ENCODE data around the gene AHCTF1. TPM values are rescaled to one million over a fixed set of nuclear protein-coding genes. Genes with fewer than 3 reads are reported as not detected.
"Not testable (repeated sequence)": the region's sequence is repeated elsewhere in the genome, so short reads cannot be mapped to it uniquely, and the experiment has no call there.

AHCTF1 gene
- total RNA-seq, 2 experiments from 2014 or later: 35.8 to 36.6 TPM

GRCh38 chr1:246901874-246902273 lies 29.9 kb downstream of the AHCTF1 start:
- peaks cover 38% of the 10 kb centered on the region for H3K36me3 Mint-ChIP-seq
- POLR2A ChIA-PET: no interaction called here
- H3K4me3 Mint-ChIP-seq: no peak overlapping the region

GRCh38 chr1:246897302-246897701 lies 34.4 kb downstream of the AHCTF1 start:
- Mint-ChIP-seq H3K4me3 (no peak overlapping the region), H3K36me3 (peaks cover 42% of the 10 kb centered on the region), H3K4me1 (no peaks in the 10 kb centered on the region), H3K27me3 (no peaks in the 10 kb centered on the region), H3K27ac (no peak overlapping the region), H3K9me3 (no peaks in the 10 kb centered on the region)
- ATAC-seq (ENCODE audit: low read depth) (no peak), DNase-seq (no peak)
- POLR2A ChIA-PET: no interaction called here

More at GRCh38 chr1:246901874-246902273, 29.9 kb downstream of the AHCTF1 start:
- DNase-seq (no peak), ATAC-seq (ENCODE audit: low read depth) (no peak)
- H3K27ac Mint-ChIP-seq: no peak overlapping the region
- no peaks in the 10 kb centered on the region for H3K27me3 Mint-ChIP-seq
- peaks cover 7% of the 10 kb centered on the region for H3K4me1 Mint-ChIP-seq
- no peaks in the 10 kb centered on the region for H3K9me3 Mint-ChIP-seq

GRCh38 chr1:246893191-246893939 lies 38.4 kb downstream of the AHCTF1 start:
- H3K27ac Mint-ChIP-seq: no peak overlapping the region
- no peaks in the 10 kb centered on the region for H3K4me1 Mint-ChIP-seq
- H3K36me3 Mint-ChIP-seq: peaks cover 37% of the 10 kb centered on the region
- ATAC-seq (ENCODE audit: low read depth) (no peak), DNase-seq (no peak)
- H3K27me3 Mint-ChIP-seq: no peaks in the 10 kb centered on the region
- no peaks in the 10 kb centered on the region for H3K9me3 Mint-ChIP-seq
- POLR2A ChIA-PET: no interaction called here
- H3K4me3 Mint-ChIP-seq: no peak overlapping the region

- Mint-ChIP-seq H3K9me3 (no peaks in the 10 kb centered on the region), H3K27me3 (no peaks in the 10 kb centered on the region), H3K27ac (no peak overlapping the region), H3K4me1 (no peaks in the 10 kb centered on the region), H3K4me3 (no peak overlapping the region), H3K36me3 (peaks cover 35% of the 10 kb centered on the region)
- DNase-seq: no peak
- POLR2A ChIA-PET: interaction anchor here (0.6 kb wide), 1 partner anchor 344 kb away, joined by 4 read pairs; no protein-coding TSS in a partner anchor
- no peak for ATAC-seq (ENCODE audit: low read depth)
These were observed 40.6 kb downstream of the AHCTF1 start for GRCh38 chr1:246891105-246891504.

GRCh38 chr1:246888522-246888921 lies 43.2 kb downstream of the AHCTF1 start:
- Mint-ChIP-seq H3K27ac (no peak overlapping the region), H3K4me1 (no peaks in the 10 kb centered on the region), H3K9me3 (no peaks in the 10 kb centered on the region), H3K4me3 (no peak overlapping the region), H3K27me3 (no peaks in the 10 kb centered on the region), H3K36me3 (peaks cover 25% of the 10 kb centered on the region)
- POLR2A ChIA-PET: no interaction called here
- no peak for DNase-seq
- no peak for ATAC-seq (ENCODE audit: low read depth)

- H3K27ac Mint-ChIP-seq; DNase-seq; POLR2A ChIA-PET; H3K27me3 Mint-ChIP-seq; H3K4me3 Mint-ChIP-seq; H3K9me3 Mint-ChIP-seq; ATAC-seq (ENCODE audit: low read depth); H3K4me1 Mint-ChIP-seq: not testable (repeated sequence)
- peaks cover 20% of the 10 kb centered on the region for H3K36me3 Mint-ChIP-seq
These were observed 46.4 kb downstream of the AHCTF1 start for GRCh38 chr1:246885389-246885788.

- Mint-ChIP-seq H3K9me3 (no peaks in the 10 kb centered on the region), H3K36me3 (peaks cover 36% of the 10 kb centered on the region), H3K4me3 (no peak overlapping the region), H3K27ac (no peak overlapping the region), H3K4me1 (peaks cover 5% of the 10 kb centered on the region), H3K27me3 (no peaks in the 10 kb centered on the region)
- POLR2A ChIA-PET: no interaction called here
- no peak for DNase-seq
- ATAC-seq (ENCODE audit: low read depth): no peak
These were observed 53.2 kb downstream of the AHCTF1 start for GRCh38 chr1:246878551-246878950.

- Mint-ChIP-seq H3K27me3 (no peaks in the 10 kb centered on the region), H3K36me3 (peaks cover 45% of the 10 kb centered on the region), H3K4me3 (no peak overlapping the region), H3K27ac (no peak overlapping the region), H3K4me1 (peaks cover 6% of the 10 kb centered on the region), H3K9me3 (no peaks in the 10 kb centered on the region)
- ATAC-seq (ENCODE audit: low read depth) (no peak), DNase-seq (no peak)
- POLR2A ChIA-PET: no interaction called here
These were observed 55.3 kb downstream of the AHCTF1 start for GRCh38 chr1:246876431-246876830.

- Mint-ChIP-seq H3K27ac (no peak overlapping the region), H3K4me3 (no peak overlapping the region), H3K27me3 (no peaks in the 10 kb centered on the region), H3K36me3 (peaks cover 43% of the 10 kb centered on the region), H3K4me1 (peaks cover 6% of the 10 kb centered on the region), H3K9me3 (no peaks in the 10 kb centered on the region)
- no peak for DNase-seq
- no peak for ATAC-seq (ENCODE audit: low read depth)
- POLR2A ChIA-PET: no interaction called here
These were observed 56.4 kb downstream of the AHCTF1 start for GRCh38 chr1:246875041-246876026.

- DNase-seq (no peak), ATAC-seq (ENCODE audit: low read depth) (no peak)
- POLR2A ChIA-PET: no interaction called here
- Mint-ChIP-seq H3K36me3 (peaks cover 16% of the 10 kb centered on the region), H3K4me1 (no peaks in the 10 kb centered on the region), H3K27me3 (no peaks in the 10 kb centered on the region), H3K27ac (no peak overlapping the region), H3K9me3 (no peaks in the 10 kb centered on the region), H3K4me3 (no peak overlapping the region)
These were observed 65.8 kb downstream of the AHCTF1 start for GRCh38 chr1:246865921-246866320.

- POLR2A ChIA-PET; DNase-seq; H3K27ac Mint-ChIP-seq; H3K4me1 Mint-ChIP-seq; H3K9me3 Mint-ChIP-seq; H3K27me3 Mint-ChIP-seq; ATAC-seq (ENCODE audit: low read depth); H3K36me3 Mint-ChIP-seq; H3K4me3 Mint-ChIP-seq: not testable (repeated sequence)
These were observed 68.0 kb downstream of the AHCTF1 start for GRCh38 chr1:246863791-246864190.

GRCh38 chr1:246860401-246860800 lies 71.3 kb downstream of the AHCTF1 start:
- DNase-seq (no peak), ATAC-seq (ENCODE audit: low read depth) (no peak)
- Mint-ChIP-seq H3K36me3 (peaks cover 17% of the 10 kb centered on the region), H3K9me3 (no peaks in the 10 kb centered on the region), H3K4me3 (no peak overlapping the region), H3K27me3 (no peaks in the 10 kb centered on the region), H3K4me1 (no peaks in the 10 kb centered on the region), H3K27ac (no peak overlapping the region)
- POLR2A ChIA-PET: no interaction called here

GRCh38 chr1:246856371-246856770 lies 75.4 kb downstream of the AHCTF1 start:
- Mint-ChIP-seq H3K4me3 (no peak overlapping the region), H3K4me1 (no peaks in the 10 kb centered on the region), H3K27me3 (no peaks in the 10 kb centered on the region), H3K9me3 (no peaks in the 10 kb centered on the region), H3K27ac (no peak overlapping the region), H3K36me3 (peaks cover 32% of the 10 kb centered on the region)
- POLR2A ChIA-PET: interaction anchor here (0.6 kb wide), 1 partner anchor 99 kb away, joined by 4 read pairs; no protein-coding TSS in a partner anchor
- no peak for DNase-seq
- no peak for ATAC-seq (ENCODE audit: low read depth)

Data from activated naive CD8-positive, alpha-beta T cell treated with anti-CD3 and anti-CD28 coated beads, Interleukin-2, amount 10 ng/mL, durations not matched to agents 7 days and 5 days (primary cell).